GM21515 (cell line): Measurements from ENCODE around the gene BIRC2.
A peak's percentile ranks its signal among the peaks of the same experiment; 100 is the strongest.
"Not testable (repeated sequence)": the region's sequence is repeated elsewhere in the genome, so short reads cannot be mapped to it uniquely, and the experiment has no call there.

Source experiments
- ATAC-seq: cut with Tn5 transposase; IDR thresholded peaks from one replicate; pipeline ENCODE4 v1.9.1; 2021; ENCODE audit not compliant: unreplicated experiment

BIRC2 gene

DNA sequence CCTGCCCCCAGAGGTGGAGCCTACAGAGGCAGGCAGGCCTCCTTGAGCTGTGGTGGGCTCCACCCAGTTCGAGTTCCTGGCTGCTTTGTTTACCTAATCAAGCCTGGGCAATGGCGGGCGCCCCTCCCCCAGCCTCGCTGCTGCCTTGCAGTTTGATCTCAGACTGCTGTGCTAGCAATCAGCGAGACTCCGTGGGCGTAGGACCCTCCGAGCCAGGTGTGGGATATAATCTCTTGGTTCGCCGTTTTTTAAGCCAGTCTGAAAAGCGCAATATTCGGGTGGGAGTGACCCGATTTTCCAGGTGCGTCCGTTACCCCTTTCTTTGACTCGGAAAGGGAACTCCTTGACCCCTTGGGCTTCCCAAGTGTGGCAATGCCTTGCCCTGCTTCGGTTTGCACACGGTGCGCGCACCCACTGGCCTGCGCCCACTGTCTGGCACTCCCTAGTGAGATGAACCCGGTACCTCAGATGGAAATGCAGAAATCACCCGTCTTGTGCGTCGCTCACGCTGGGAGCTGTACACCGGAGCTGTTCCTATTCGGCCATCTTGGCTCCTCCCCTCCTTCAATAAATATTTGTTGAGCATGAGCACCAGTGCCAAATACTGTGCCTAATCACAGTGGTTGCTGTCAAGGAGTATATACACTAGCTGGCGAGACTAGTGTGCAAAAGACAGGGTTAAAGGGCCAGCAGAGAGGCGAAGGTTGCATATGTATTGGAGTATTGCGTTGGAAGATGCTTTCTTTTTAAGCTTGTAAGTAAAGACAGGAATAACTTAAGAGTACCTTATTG is 27.8 kb downstream of the BIRC2 start:
- not testable (repeated sequence) for ATAC-seq

DNA sequence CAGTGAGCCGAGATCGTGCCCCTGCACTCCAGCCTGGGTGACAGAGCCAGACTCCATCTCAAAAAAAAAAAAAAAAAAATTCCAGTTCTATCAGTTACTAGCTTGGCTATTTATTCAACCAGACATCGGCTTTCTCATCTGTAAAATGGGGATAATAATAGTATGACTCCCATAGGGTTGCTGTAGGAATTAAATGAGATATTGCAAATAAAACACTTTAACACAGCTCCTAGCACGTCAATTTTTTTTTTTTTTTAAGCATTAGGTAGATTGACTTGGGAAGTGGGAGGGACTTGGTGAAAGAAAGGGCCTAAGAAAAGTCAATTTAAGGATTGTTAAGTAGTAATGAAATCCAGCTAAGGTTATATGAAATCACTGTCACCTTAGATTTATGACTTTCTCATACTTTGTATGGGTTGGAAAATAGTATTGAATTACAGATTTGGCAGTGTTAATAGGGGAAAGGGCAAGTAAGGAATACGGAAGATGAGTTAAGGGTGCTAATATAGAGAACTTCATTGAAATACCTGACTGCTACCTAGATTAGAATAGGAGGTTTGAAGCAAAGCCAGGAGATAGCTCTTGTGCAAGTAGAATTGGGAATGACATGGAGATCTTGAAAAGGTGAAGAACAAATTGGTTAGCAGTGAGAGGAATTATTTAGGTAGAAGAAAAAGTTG is 28.8 kb downstream of the BIRC2 start:
- no peak for ATAC-seq

DNA sequence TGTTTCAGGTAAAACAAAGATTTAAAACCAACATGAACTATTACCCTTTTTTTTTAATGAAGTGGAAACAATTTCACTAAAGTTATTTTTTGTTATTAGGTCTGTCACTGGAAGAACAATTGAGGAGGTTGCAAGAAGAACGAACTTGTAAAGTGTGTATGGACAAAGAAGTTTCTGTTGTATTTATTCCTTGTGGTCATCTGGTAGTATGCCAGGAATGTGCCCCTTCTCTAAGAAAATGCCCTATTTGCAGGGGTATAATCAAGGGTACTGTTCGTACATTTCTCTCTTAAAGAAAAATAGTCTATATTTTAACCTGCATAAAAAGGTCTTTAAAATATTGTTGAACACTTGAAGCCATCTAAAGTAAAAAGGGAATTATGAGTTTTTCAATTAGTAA is 30.9 kb downstream of the BIRC2 start:
- ATAC-seq = no peak

DNA sequence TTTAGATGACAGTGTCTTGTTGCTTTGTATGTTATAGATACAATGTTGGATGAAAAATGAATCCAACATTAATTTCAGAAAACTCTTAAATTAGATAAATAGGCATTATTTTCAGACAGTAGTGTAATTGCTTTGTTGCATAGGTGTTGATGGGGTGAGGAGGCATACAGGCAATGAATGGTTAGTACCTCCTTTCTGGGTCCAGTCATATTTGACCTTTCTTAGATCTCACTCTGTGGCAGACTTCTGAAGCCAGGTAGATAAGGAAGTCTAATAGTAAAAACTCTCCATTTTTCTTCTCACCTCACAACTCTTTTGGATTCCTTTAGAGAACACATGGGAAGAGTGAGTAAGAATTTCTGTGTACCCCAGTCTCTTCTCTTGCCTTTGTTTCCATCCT is 31.8 kb downstream of the BIRC2 start:
- ATAC-seq = no peak

DNA sequence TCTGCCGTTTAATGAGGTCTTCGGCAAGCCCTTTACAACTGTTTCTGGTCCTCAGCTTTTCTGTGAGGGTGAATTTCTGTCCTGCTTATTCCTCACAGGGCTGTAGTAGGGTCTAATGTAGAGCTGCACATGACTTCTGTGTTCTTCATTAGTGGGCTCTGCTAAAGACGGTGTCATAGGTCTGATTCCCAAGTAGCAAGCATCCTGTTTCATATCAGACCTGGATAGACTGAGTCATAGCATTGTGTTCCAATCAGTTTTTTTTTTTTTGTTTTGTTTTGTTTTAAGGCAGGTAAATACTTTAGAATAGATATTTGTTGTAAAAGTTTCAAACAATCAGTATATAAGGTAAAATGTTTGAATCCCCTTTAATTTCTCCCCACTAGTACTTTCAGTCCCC is 35.4 kb downstream of the BIRC2 start:
- no peak for ATAC-seq

DNA sequence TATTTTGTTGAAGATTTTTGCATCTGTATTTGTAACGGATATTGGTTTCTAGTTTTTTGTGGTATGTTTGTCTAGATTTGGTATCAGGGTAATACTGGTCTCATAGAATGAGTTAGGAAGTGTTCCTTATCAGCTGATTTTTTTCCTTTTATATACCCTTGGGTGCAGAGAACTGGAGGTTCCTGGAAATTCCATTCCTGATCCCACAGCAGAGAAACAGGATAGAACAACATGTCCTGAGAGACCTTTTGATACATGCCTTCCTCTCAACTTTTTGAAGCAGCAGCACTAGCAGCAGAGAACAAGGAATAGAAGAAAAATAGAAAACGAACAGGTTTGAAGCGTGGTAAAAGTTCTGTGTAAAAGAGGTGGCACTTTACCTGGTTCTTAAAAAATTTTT is 36.8 kb downstream of the BIRC2 start:
- no peak for ATAC-seq

DNA sequence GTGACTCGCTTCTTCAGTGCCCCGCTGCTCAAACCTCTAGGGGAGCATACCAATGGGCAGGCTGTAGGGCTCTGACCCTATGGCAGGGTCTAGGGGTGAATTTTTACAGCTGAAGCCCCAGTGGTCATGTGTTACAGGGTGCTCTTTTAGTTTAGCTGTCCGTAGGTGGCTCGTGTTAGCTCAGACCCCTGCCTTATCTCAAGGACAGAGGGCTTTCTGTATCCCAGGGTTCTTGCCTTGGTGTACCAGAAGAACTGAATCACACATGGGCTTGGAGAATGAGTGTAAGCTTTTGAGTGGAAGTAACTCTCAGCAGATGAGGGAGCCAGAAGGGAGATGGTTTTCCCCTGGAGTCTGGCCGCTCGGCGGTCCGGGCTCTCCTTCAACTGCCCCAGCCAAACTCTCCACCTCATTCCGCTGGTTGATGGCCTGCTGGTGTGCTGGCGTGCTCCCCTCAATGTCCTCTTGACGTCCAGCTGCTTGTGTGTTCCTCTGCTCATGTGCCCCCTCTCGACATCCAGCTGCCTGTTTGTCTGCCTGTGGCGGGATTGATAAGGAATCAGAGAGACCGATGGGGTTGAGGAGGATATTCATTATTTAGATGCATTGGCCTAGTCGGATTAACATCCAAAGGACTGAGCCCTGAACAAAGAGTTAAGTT is 37.5 kb downstream of the BIRC2 start:
- no peak for ATAC-seq

DNA sequence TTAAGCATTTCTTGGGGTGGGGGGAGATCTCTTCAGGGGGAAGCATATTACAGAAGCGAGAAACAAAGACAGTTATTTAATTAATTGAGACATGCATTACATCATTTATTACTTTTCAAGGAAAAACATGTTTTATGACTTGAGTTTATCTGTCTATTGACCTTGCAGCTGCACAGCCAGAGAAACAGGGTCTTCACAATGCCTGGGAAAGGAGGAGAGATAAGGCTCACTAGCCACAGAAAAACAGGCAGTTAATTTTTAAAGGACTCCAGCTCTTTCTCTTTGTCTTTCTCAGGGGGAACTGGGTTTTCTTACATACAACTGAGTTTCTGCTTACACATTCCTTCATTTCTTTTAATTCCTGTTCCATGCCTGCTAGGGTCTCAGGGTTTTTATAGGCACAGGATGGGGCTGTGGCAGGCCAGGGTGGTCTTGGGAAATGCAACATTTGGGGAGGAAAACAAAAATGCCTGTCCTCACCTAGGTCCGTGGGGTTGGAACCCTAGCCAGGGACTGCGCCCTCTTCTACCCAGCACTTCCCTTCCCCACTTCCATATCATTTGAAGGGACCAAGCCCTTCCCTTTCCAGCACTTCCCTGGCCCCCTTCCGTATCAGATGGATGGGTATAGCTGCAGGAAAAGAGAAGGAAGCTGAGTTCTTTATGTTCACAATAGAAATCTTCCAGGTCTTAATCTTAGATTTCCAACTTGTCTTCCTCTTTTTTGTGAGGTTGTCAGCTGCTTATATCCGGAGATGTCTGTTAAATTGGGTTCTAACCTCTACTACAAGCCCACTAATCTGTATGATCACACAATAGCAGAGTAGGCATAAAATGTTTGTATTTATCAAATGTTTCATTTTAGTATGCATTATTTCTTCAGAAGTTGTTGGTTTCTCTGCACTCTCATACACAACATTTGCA is 38.3 kb downstream of the BIRC2 start:
- no peak for ATAC-seq

DNA sequence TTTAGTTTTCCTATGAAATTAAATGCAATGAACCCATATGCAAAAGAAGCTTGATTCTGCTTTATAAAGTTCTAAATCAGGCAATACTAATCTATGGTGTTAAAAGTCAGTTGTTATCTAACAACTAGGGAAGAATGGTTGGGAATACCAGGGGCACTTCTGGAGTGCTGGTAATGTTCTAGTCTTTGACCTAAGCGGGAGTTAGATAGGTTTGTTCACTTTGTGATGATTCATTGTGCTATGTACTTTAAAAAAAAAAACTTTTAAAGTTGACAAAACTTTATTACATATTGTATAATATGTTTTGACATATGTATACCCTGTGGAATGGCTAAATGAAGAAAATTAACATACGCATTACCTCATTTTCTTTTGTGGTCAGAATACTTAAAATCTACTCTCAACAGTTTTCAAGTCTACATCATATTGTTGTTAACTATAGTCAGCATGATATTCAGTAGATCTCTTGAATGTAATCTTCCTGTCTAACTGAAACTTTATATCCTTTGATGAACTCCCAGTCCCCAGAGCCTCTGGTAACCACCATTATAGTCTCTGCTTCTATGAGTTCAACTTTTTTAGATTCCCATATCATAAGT is 39.2 kb downstream of the BIRC2 start:
- no peak for ATAC-seq

DNA sequence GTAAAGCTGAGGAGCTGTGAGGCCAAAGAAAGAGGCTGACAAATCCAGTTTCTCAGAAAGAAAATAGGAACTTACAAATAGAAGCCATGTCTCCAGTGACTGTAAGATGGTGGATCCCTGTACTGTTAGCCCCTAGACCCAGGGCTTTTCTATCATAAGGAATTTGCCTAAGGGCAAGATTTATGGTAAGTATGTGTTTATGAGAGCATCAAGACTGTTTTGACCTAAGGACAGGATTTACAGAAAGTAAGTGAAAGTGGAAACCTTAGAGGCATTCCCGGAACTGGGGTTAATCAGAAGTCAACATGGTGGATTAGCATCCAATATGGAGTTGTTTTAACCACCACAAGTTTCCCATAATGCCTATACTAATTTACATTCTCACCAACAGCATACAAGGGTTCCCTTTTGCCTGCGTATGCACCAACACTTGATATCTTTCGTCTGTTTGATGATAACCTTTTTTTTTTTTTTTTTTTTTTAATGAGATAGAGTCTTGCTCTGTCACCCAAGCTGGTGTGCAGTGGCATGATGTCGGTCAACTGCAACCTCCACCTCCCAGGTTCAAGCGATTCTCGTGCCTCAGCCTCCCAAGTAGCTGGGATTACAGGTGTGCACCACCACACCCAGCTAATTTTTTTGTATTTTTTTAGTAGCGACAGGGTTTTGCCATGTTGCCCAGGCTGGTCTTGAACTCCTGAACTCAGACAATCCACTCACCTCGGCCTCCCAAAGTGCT is 40.2 kb downstream of the BIRC2 start:
- ATAC-seq = no peak

DNA sequence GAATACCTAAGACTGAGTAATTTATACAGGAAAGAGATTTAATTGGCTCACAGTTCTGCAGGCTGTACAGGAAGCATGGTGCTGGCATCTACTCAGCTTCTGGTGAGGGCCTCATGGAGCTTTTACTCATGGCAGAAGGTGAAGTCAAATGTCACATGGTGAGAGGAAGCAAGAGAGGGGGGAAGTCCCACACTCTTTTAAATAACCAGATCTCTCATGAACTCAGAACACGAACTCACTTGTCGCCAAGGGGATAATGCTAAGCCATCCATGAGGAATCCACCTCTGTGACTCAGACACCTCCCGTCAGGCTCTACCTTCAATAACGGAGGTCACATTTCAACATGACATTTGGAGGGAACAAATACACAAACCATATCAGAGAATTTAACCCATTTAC is 42.2 kb downstream of the BIRC2 start:
- ATAC-seq = no peak

DNA sequence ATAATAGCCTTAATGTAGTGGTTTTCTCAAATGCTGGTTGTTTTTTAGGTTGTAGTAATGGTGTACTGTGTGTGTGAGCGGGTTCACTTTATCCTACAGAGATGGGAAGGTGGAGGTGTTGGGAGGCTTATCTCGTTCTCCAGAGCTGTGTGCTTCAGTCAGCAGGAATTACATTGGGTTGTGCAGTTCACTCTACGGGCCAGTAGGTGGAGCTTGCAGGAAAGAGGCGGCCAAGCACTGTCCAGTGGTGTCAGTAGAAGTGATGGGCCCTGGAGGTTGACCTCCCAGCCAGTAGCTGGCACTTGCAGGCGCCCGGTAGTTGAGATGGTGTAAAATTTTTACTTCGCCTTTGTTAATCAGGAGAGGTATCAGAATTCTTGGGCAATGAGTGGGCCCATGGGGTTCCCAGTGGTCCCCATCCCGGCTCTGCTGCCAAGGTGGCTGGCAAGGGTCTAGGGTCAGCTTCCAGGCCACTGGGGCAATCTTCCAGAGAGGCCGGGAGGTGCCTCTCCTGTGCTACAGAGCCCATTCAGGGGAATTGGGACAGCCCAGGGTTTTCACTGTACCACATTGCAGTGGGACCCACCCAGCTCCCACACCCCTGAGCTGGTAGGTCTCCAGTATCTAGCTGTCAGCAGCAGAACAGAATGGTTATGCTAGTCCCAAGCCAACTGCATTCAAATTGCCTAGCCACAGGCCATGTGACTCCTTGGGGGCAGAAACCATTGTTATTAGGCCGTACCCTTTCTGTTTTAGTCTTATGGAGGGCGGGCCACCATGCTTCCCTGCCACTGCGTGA is 43.9 kb downstream of the BIRC2 start:
- ATAC-seq = peak; percentile 93

DNA sequence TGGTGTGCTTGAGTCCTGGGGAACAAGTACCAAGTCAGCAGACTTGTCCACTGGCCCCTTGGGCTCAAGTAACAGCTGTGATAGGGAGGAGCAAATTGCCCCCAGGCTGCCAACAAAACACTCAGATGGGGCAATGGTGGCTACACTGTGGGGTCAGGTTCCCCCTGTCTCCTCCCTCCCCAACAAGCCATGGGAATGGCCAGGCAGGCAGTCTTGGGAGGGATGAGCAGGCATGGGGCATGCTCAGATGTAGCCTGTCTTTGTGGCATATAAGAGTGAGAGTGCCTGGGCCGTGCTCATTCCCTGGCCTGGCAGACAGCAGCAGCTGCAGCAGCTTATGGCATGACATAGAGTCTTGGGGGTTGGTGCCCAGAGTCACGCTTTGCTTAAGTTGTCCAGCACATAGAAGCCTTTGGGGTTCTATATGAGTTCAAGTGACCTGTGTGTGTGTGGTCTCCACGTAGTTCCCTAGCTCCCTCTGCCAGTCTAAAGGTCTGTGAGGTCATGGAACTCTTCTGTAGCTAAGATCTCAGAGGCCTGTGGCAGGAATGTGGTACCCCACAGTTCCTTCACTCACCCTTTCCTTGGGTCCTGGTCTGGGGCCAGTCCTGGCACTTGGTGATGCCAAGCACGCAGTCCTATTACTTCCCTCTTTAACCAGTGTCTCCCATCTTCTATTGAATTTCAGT is 44.7 kb downstream of the BIRC2 start:
- ATAC-seq = no peak

DNA sequence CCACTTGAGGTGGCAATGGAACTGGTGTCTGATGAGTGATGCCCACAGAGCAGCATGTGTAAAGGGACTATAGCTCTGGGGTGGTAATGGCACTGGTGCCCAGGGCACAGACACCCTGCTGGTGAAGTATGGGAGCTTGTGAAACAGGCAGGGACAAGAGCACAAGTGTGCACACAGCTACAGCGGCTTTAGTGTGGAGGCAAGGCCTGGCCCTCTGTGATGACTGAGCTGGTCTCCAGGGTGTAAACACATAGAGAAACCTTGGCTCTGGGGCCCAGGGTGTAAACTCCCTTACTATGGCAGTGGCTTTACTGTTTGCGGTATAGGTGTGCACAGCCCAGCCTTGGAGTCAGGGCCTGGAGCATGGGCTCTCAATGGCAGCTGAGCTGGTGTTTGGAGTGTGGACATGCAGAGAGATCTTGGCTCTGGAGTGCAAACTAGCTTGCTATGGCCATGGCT is 46.3 kb downstream of the BIRC2 start:
- no peak for ATAC-seq

DNA sequence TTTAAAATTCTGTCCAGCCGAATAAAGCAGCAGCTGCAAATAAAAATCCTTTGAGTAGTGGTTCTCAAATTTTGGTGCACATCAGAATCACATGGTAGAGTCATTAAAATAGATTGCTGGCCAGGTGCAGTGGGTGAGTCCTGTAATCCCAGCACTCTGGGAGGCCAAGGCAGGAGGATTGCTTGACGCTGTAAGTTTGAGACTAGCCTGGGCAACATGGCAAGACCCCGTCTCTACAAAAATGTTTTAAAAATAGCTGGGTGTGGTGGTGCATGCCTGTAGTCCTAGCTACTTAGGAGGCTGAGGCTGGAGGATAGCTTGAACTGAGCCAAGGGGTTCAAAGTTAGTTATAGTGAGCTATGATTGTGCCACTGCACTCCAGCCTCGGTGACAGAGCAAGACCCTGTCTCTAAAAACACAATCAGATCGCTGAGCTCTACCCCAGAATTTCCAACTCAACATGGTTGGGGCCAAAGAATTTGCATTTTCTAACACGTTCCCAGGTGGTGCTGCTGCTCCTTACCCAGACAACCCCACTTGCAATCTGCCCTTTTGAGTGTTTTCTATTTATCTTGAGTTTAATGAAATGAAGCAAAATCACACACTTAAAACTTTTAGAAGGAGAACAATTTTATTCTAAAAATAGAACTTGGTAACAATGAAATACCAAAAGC is 48.8 kb downstream of the BIRC2 start:
- no peak for ATAC-seq

DNA sequence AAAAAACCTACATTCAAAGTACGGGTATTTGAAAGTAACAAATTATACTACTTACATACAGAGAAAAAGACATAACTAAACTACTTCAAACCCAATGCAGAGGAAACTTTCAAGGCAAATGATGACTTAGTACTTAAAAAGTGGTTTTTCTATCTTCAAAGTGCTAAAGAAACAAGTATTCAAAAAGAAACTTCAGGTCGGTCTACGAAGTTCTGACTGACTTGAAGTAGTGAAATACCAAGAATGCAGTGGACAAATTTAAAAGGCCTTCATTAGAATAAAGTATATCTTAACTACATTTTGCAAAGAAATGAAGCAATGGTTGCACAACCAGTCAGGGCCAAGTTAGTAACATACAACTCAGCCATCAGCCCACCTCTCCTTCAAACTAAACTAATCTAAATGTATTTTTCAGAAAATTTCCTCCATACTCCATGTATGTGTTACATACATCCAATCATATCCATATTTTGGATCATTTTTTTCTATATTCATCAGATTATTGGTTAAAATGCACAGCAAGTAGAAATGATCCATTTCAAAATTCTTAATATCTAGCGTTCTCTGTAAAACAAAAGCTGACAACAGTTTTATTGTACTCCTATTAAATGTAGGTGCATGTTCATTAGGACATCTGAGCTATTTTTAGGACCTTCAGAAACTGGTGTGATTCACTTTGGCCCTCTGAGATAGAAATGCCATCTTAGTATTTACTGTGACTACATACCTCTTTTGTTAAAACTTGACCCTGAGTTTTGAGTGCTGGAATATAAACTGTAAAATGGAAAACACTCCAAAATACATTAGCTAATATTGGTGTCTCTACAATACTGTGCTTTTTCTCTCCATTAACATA is 49.9 kb downstream of the BIRC2 start:
- no peak for ATAC-seq

DNA sequence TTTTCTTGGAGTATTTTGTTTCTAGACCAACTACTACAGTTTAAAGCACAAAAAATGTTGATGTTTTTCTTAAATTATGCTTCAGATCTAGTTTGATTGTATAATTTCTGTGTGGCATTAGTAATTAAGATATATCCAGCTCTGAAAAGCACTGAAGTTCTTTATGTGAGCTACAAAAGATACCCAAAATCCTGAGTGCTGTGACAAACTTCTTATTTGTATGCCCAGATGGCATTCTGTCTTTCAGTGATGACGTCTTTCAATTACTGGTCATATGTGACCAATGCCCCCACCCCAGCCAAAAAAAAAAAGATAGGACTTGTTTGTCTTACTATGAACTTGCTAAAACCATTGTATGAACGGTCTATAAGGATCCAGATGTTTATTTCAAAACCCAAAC is 51.3 kb downstream of the BIRC2 start:
- no peak for ATAC-seq
